Epidermal melanocyte (primary cell): ENCODE measurements around the gene SCLY.

Experiments used
- DNase-seq: peaks from one replicate; pipeline ENCODE4 v3.0.0; 2011; ENCODE audit warnings: low spot score; ENCODE audit not compliant: insufficient read length

SCLY gene

GRCh38 chr2:238069877-238070276, 9.1 kb downstream of the SCLY start:
- no peak for DNase-seq

GRCh38 chr2:238075397-238075796, 14.6 kb downstream of the SCLY start:
- no peak for DNase-seq

- no peak for DNase-seq
Observed at GRCh38 chr2:238077292-238077691, 16.5 kb downstream of the SCLY start.

- no peak for DNase-seq
Observed at GRCh38 chr2:238079874-238080327, 19.1 kb downstream of the SCLY start.

GRCh38 chr2:238080518-238080917, 19.7 kb downstream of the SCLY start:
- DNase-seq: no peak

- DNase-seq: no peak
Observed at GRCh38 chr2:238081150-238081549, 20.3 kb downstream of the SCLY start.

GRCh38 chr2:238081561-238081960, 20.8 kb downstream of the SCLY start:
- DNase-seq: no peak

GRCh38 chr2:238082151-238082550, 21.4 kb downstream of the SCLY start:
- DNase-seq: no peak

- DNase-seq: no peak
Observed at GRCh38 chr2:238082827-238083226, 22.0 kb downstream of the SCLY start.

GRCh38 chr2:238083919-238084318, 23.1 kb downstream of the SCLY start:
- DNase-seq: no peak

GRCh38 chr2:238084761-238085160, 24.0 kb downstream of the SCLY start:
- DNase-seq: no peak

- no peak for DNase-seq
Observed at GRCh38 chr2:238085899-238086298, 25.1 kb downstream of the SCLY start.

- no peak for DNase-seq
Observed at GRCh38 chr2:238087211-238087610, 26.4 kb downstream of the SCLY start.

- DNase-seq: no peak
Observed at GRCh38 chr2:238090887-238091286, 30.1 kb downstream of the SCLY start.

GRCh38 chr2:238091436-238092060, 30.7 kb downstream of the SCLY start:
- DNase-seq: no peak

GRCh38 chr2:238092486-238093035, 31.8 kb downstream of the SCLY start:
- no peak for DNase-seq

GRCh38 chr2:238093181-238094140, 32.7 kb downstream of the SCLY start:
- no peak for DNase-seq

GRCh38 chr2:238094438-238095022, 33.7 kb downstream of the SCLY start:
- DNase-seq: no peak

GRCh38 chr2:238095143-238095542, 34.3 kb downstream of the SCLY start:
- no peak for DNase-seq

- DNase-seq: no peak
Observed at GRCh38 chr2:238096311-238097011, 35.7 kb downstream of the SCLY start.
